GM12892 (cell line): ENCODE measurements around the gene C19orf81.

Experiments
- POLR2A ChIP-seq: IDR thresholded peaks from 2 replicates; pipeline ENCODE4 v1.6.1; 2011; ENCODE audit warnings: low read depth, low read length, control low read depth
- POLR2AphosphoS5 ChIP-seq: IDR thresholded peaks from 2 replicates; pipeline ENCODE4 v1.6.1; 2011; ENCODE audit warnings: low read depth, low read length, control low read depth
- TAF1 ChIP-seq: IDR thresholded peaks from 2 replicates; pipeline ENCODE4 v1.6.1; 2011; ENCODE audit warnings: low read depth, mild to moderate bottlenecking, control low read depth, low read length, borderline replicate concordance

GRCh38 chr19:50661766-50662650, 12.8 kb downstream of the C19orf81 start:
- TF ChIP-seq POLR2A (no peak), POLR2AphosphoS5 (no peak), TAF1 (no peak)
